Stimulated activated effector memory CD8-positive, alpha-beta T cell treated with anti-CD3 and anti-CD28 coated beads, Interleukin-12 subunit alpha, Interleukin-12 subunit beta, amount 100 ng/mL, for 72 hours (primary cell): ENCODE data around the gene LHX5.
A peak's percentile ranks its signal among the peaks of the same experiment; 100 is the strongest.

ENCODE experiments used
- ATAC-seq: fragments of 150-1000 bp; cut with Tn5 transposase; 2 replicates; pipeline ENCODE4 v1.10.0; 2021
- DNase-seq, 2 donors: peaks; one replicate each; pipeline ENCODE4 v3.0.0; 2021 to 2022; ENCODE audit warnings: low spot score in 2 of 2
- H3K27ac Mint-ChIP-seq: one replicate; pipeline ENCODE4 v1.8.0; 2022; ENCODE audit warnings: mild to moderate bottlenecking, mixed read lengths
- H3K36me3 Mint-ChIP-seq: one replicate; pipeline ENCODE4 v1.8.0; 2022; ENCODE audit warnings: mild to moderate bottlenecking, mixed read lengths
- H3K4me1 Mint-ChIP-seq: one replicate; pipeline ENCODE4 v1.8.0; 2022; ENCODE audit warnings: mixed read lengths
- H3K4me3 Mint-ChIP-seq: one replicate; pipeline ENCODE4 v1.8.0; 2022; ENCODE audit warnings: mild to moderate bottlenecking, mixed read lengths
- H3K9me3 Mint-ChIP-seq: one replicate; pipeline ENCODE4 v1.8.0; 2022; ENCODE audit warnings: mixed read lengths

LHX5 gene

GRCh38 chr12:113485330-113485729 is 13.7 kb upstream of the LHX5 start:
- DNase-seq (no peak), ATAC-seq (no peak)
- Mint-ChIP-seq H3K4me3 (no peak overlapping the region), H3K9me3 (no peaks in the 10 kb centered on the region), H3K4me1 (no peaks in the 10 kb centered on the region), H3K27ac (no peak overlapping the region), H3K36me3 (no peaks in the 10 kb centered on the region)

GRCh38 chr12:113482334-113482733 is 10.7 kb upstream of the LHX5 start:
- H3K4me1 Mint-ChIP-seq: no peaks in the 10 kb centered on the region
- no peaks in the 10 kb centered on the region for H3K36me3 Mint-ChIP-seq
- no peak for DNase-seq

GRCh38 chr12:113480336-113480971 is 8.8 kb upstream of the LHX5 start:
- Mint-ChIP-seq H3K36me3 (no peaks in the 10 kb centered on the region), H3K4me1 (no peaks in the 10 kb centered on the region), H3K4me3 (no peak overlapping the region), H3K9me3 (no peaks in the 10 kb centered on the region), H3K27ac (no peak overlapping the region)
- no peak for ATAC-seq
- DNase-seq: no peak

More at GRCh38 chr12:113482334-113482733, 10.7 kb upstream of the LHX5 start:
- Mint-ChIP-seq H3K4me3 (no peak overlapping the region), H3K9me3 (no peaks in the 10 kb centered on the region), H3K27ac (no peak overlapping the region)
- no peak for ATAC-seq

GRCh38 chr12:113479590-113480335 is 8.1 kb upstream of the LHX5 start:
- Mint-ChIP-seq H3K4me3 (no peak overlapping the region), H3K9me3 (no peaks in the 10 kb centered on the region), H3K4me1 (peaks cover 1% of the 10 kb centered on the region), H3K27ac (no peak overlapping the region), H3K36me3 (no peaks in the 10 kb centered on the region)
- ATAC-seq: no peak
- no peak for DNase-seq

- Mint-ChIP-seq H3K4me3 (no peak overlapping the region), H3K27ac (no peak overlapping the region), H3K4me1 (peaks cover 7% of the 10 kb centered on the region), H3K9me3 (no peaks in the 10 kb centered on the region), H3K36me3 (no peaks in the 10 kb centered on the region)
- DNase-seq: no peak
- no peak for ATAC-seq
Measured at GRCh38 chr12:113479216-113479589, 7.5 kb upstream of the LHX5 start.

- no peak for DNase-seq
- Mint-ChIP-seq H3K9me3 (no peaks in the 10 kb centered on the region), H3K36me3 (no peaks in the 10 kb centered on the region), H3K4me1 (peaks cover 9% of the 10 kb centered on the region), H3K4me3 (no peak overlapping the region), H3K27ac (no peak overlapping the region)
- no peak for ATAC-seq
Measured at GRCh38 chr12:113478351-113479011, 6.8 kb upstream of the LHX5 start.

- no peak overlapping the region for H3K4me3 Mint-ChIP-seq
- peaks cover 9% of the 10 kb centered on the region for H3K4me1 Mint-ChIP-seq
- H3K27ac Mint-ChIP-seq: no peak overlapping the region
- DNase-seq: no peak
- no peak for ATAC-seq
- no peaks in the 10 kb centered on the region for H3K9me3 Mint-ChIP-seq
- no peaks in the 10 kb centered on the region for H3K36me3 Mint-ChIP-seq
Measured at GRCh38 chr12:113477842-113478215, 6.2 kb upstream of the LHX5 start.

GRCh38 chr12:113477171-113477841 is 5.6 kb upstream of the LHX5 start:
- Mint-ChIP-seq H3K4me1 (peaks cover 9% of the 10 kb centered on the region), H3K9me3 (no peaks in the 10 kb centered on the region), H3K27ac (no peak overlapping the region), H3K4me3 (no peak overlapping the region), H3K36me3 (no peaks in the 10 kb centered on the region)
- no peak for ATAC-seq
- DNase-seq: no peak

DNA sequence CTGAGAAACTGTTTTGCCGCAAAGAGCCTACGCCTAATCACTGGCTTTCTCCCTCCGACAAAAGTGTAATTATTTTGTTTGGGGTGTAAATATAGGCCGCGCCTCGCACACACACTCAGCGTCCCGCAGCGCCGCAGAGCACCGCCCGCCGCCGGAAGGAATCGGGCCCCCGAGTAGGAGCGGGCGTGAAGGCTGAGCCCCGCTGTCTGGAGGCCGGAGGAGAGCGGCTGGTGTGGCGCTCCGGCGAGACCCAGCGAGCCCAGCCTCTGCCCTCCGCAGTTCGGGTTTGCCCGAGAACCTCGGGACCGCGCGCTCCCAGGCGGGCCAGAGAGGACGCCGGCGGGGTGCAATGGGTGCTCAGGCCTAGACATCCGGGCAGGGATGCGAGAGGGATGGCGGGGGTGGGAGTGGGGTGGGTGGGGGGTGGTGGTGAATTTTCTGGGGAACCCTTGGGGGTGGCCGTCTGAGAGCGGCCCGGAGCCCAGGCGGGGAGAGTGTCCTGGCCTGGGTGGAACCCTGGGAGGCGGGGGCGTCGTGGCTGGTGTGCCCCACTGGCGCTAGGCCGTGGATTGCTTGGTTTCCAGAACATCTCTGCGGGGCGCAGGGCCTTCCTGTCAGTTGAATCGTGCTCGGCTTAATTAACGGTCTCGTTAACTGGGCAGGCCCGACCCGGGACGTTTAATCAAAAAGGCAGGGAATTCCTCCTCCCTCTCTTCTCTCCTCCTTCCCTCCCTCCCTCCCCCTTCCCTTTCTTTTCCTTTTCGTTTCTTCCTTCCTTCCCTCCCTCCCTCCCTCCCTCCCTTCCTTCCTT is 4.7 kb upstream of the LHX5 start:
- ATAC-seq (no peak), DNase-seq (no peak)
- H3K27ac Mint-ChIP-seq: no peak overlapping the region
- H3K4me1 Mint-ChIP-seq: peaks cover 9% of the 10 kb centered on the region
- H3K9me3 Mint-ChIP-seq: no peaks in the 10 kb centered on the region
- no peak overlapping the region for H3K4me3 Mint-ChIP-seq
- H3K36me3 Mint-ChIP-seq: no peaks in the 10 kb centered on the region

GRCh38 chr12:113475451-113476175 is 3.9 kb upstream of the LHX5 start:
- Mint-ChIP-seq H3K4me3 (no peak overlapping the region), H3K36me3 (no peaks in the 10 kb centered on the region), H3K27ac (no peak overlapping the region), H3K9me3 (no peaks in the 10 kb centered on the region), H3K4me1 (peaks cover 9% of the 10 kb centered on the region)
- ATAC-seq (no peak), DNase-seq (no peak)

DNA sequence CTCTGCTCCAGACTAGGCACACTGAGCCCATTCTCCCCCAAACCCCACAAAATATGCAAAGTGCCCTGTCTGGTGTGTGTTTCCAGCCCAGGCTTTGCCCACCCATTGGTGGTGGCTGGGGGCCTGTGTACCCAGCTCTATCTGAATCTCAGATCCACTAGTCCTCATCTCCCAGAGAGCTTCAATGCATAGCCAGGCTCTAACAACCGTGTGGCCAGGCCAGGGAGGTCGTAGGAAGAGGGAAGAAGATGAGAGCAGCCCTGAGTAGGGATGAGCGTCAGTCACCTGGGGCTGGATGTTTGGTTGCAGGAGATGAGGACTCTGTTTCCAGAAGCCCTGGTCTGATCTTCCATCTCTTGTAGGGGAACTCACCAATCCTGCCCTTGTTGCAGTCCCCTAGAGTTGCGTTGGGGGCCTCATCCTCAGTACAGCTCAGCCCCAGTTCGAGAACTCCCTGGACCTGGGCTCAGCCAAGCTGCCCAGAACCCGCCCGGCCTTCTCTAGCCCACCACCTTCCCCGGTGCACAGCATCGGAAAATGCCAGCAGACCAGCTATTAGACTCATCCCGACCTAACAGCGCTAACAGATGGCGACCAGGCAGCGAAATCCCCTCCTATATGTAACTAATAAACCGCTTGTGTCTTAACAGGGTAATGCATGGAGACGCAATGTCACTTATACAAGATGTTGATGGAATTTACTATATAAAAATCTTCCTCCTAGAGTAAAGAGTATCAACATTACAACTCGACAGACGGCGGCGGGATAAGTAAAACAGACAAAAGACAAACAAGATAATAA is 3.2 kb upstream of the LHX5 start:
- ATAC-seq (no peak), DNase-seq (no peak)
- Mint-ChIP-seq H3K9me3 (no peaks in the 10 kb centered on the region), H3K4me1 (peaks cover 9% of the 10 kb centered on the region), H3K4me3 (peak overlapping the region; percentile 24), H3K36me3 (no peaks in the 10 kb centered on the region), H3K27ac (no peak overlapping the region)

DNA sequence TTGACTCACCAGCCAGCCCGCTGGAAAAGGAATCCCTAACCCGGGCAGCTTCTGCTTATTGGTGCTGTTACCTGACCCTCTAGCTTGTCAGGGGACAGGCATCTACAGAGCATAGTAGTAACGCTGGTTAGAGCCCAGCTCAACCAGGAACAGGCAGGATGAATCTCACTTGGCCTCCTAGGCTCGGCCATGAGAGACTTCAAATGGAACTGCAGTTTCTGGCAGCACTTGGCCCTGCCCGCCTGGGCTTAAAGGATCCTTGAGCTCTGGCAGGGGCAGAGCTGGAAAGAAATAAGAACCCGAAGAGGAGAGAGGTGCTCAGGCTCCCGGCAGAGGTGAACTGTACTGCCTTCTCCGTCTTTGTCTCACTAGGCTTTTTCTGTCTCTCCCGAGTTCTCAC is 2.3 kb upstream of the LHX5 start:
- no peak for ATAC-seq
- Mint-ChIP-seq H3K27ac (no peak overlapping the region), H3K4me3 (peak overlapping the region; percentile 24), H3K9me3 (no peaks in the 10 kb centered on the region), H3K36me3 (no peaks in the 10 kb centered on the region), H3K4me1 (peaks cover 9% of the 10 kb centered on the region)
- no peak for DNase-seq

GRCh38 chr12:113473400-113473799 is 1.7 kb upstream of the LHX5 start:
- DNase-seq: no peak
- H3K9me3 Mint-ChIP-seq: no peaks in the 10 kb centered on the region

More at GRCh38 chr12:113473400-113473799, 1.7 kb upstream of the LHX5 start:
- Mint-ChIP-seq H3K4me3 (no peak overlapping the region), H3K36me3 (no peaks in the 10 kb centered on the region), H3K4me1 (peaks cover 9% of the 10 kb centered on the region), H3K27ac (no peak overlapping the region)
- no peak for ATAC-seq
